ENCODE measurements around the gene DGAT2L6. TPM values are rescaled to one million over a fixed set of nuclear protein-coding genes. Genes with fewer than 3 reads are reported as not detected.

Gene DGAT2L6
- total RNA-seq, 1 donor from 2014 or later, result not detected

- peak; percentile 84 for DNase-seq (ENCODE audit: extremely low spot score, unreplicated experiment)
- peak; percentile 77 for TF ChIP-seq CTCF (conservative IDR thresholded peaks at IDR 0.05)
- H3K9me3 Mint-ChIP-seq, result no peaks in the 10 kb centered on the region
- no peaks in the 10 kb centered on the region for H3K27me3 Mint-ChIP-seq
- H3K27ac Mint-ChIP-seq, result peak within 1 kb of the TSS; percentile 96
- no peaks in the 10 kb centered on the region for H3K4me1 Mint-ChIP-seq (ENCODE audit: unreplicated experiment)
- H3K36me3 Mint-ChIP-seq, result peaks cover 12% of the 10 kb centered on the region
- peak within 1 kb of the TSS; percentile 100 for H3K4me3 Mint-ChIP-seq
Measured at GRCh38 chrX:70133303-70134115, 43.8 kb upstream of the DGAT2L6 start, which contains the start of gene IGBP1. TSS of gene IGBP1 (plus strand) at chrX:70133447. CDS start at chrX:70133948, 501 bp downstream.

DNA sequence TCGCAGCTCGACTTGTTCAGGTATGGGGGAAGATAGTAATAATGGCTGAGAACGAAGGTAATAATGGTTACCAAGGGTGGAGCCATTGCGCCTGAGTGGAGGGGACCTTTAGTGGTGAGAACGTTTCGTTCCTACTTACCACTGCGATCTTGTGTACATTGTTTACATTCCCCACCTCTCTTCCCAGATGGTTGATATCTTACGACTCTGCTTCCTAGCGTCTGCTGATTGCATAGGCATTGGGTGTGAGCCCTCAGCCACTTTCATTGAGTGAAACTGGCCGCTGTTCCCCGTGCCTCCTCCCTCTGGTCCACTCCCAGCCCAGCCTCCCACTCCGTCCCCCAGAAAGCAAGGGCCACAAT, 43.2 kb upstream of the DGAT2L6 start:
- Mint-ChIP-seq H3K9me3 (no peaks in the 10 kb centered on the region), H3K4me3 (peak overlapping the region; percentile 100), H3K27ac (peak overlapping the region; percentile 96), H3K27me3 (no peaks in the 10 kb centered on the region), H3K36me3 (peaks cover 12% of the 10 kb centered on the region), H3K4me1 (ENCODE audit: unreplicated experiment) (no peaks in the 10 kb centered on the region)
- DNase-seq (ENCODE audit: extremely low spot score, unreplicated experiment), result no peak
- TF ChIP-seq CTCF (conservative IDR thresholded peaks at IDR 0.05), result no peak

DNA sequence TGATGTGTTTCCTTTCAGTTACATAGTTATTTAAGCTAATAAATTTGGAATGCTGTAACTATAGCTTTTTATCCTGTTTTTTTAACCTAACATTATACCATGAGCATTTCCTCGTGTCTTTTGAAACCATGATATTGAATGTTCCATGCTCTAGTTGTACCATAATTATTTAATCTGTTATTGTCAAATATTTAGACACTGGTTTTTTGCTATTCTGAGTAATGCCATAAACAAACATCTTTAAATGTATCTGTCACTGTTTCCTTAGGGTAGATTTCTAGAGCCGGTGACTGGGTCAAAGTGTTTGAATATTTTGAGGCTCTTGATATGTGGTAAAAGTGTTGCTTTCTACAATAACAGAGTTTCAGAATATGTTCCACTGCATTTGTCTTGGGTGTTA, 38.7 kb upstream of the DGAT2L6 start:
- Mint-ChIP-seq H3K9me3 (no peaks in the 10 kb centered on the region), H3K27me3 (no peaks in the 10 kb centered on the region), H3K27ac (no peak overlapping the region), H3K36me3 (peaks cover 12% of the 10 kb centered on the region), H3K4me1 (ENCODE audit: unreplicated experiment) (no peaks in the 10 kb centered on the region), H3K4me3 (no peak overlapping the region)
- DNase-seq (ENCODE audit: extremely low spot score, unreplicated experiment), result no peak
- TF ChIP-seq CTCF (conservative IDR thresholded peaks at IDR 0.05), result no peak

GRCh38 chrX:70139736-70140135, 37.5 kb upstream of the DGAT2L6 start:
- Mint-ChIP-seq H3K9me3 (no peaks in the 10 kb centered on the region), H3K27ac (no peak overlapping the region), H3K36me3 (peaks cover 12% of the 10 kb centered on the region), H3K27me3 (no peaks in the 10 kb centered on the region), H3K4me1 (ENCODE audit: unreplicated experiment) (no peaks in the 10 kb centered on the region), H3K4me3 (no peak overlapping the region)
- no peak for TF ChIP-seq CTCF (conservative IDR thresholded peaks at IDR 0.05)
- no peak for DNase-seq (ENCODE audit: extremely low spot score, unreplicated experiment)

- no peaks in the 10 kb centered on the region for H3K4me1 Mint-ChIP-seq (ENCODE audit: unreplicated experiment)
Measured at GRCh38 chrX:70141373-70141772, 35.9 kb upstream of the DGAT2L6 start.

More at GRCh38 chrX:70141373-70141772, 35.9 kb upstream of the DGAT2L6 start:
- Mint-ChIP-seq H3K27me3 (no peaks in the 10 kb centered on the region), H3K27ac (no peak overlapping the region), H3K9me3 (no peaks in the 10 kb centered on the region), H3K36me3 (peaks cover 6% of the 10 kb centered on the region), H3K4me3 (no peak overlapping the region)
- TF ChIP-seq CTCF (conservative IDR thresholded peaks at IDR 0.05), result no peak
- DNase-seq (ENCODE audit: extremely low spot score, unreplicated experiment), result no peak
